NCI-H1105 (cell line): ENCODE measurements around the gene KLF1.

Experiments used
- DNase-seq: peaks from one replicate; lab custom pipeline; 2025; lab: John Stamatoyannopoulos, UW

Gene KLF1

DNA sequence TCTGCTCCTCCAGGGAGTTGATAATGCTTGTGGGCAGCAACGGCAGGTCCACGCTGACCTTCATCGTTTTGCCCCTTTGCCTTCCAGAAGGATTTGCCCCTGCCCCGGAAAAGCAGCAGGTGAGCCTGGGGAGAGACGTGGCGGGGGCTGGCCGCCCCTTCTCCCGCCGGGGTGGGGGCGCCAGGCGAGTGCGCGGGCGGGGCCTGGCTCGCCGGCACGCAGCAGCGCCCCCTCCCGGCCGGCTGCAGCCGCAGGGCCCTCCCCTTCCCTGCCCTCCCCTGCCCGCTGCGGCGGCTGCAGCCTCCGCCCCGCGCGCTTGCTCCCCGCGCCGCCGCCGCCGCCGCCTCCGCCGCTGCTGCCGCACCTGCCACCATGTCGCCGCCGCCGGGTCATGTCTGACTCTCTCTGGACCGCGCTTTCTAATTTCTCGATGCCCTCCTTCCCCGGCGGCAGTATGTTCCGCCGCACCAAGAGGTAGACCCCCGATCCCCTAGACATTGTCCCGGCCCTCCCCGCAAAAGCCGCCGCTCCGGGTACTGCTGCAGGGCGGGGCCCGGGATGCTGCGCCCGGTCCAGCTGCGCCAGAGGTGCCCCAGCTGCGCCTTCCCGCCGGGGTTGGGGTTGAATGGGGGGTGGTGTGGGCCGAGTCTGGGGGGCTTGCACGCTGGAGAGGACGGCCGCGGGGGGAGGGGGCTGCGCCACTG, 48.7 kb downstream of the KLF1 start, which contains the start of gene MAST1:
MAST1 (plus strand) TSS at position 334 of the 704 bp plus-strand sequence; CDS start at position 392, 58 bp downstream.
- DNase-seq = peak; percentile 65

DNA sequence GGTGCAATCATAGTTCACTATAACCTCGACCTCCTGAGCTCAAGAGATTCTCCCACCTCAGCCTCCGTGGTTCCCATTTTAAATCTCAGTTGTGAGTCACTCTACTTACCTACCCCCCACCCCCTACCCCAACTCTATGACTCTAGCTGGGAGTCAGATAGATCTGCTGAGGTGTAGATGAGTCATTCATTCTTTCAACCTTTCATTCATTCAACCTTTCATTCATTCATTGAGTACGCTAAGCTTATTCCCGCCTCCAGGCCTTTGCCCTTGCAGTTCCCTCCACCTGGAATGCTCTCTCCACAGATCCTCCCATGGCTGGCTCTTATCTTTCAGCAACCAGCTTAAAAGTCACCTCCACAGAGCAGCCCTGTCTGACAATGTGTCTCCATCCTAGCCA, 49.8 kb downstream of the KLF1 start:
- DNase-seq = no peak

DNA sequence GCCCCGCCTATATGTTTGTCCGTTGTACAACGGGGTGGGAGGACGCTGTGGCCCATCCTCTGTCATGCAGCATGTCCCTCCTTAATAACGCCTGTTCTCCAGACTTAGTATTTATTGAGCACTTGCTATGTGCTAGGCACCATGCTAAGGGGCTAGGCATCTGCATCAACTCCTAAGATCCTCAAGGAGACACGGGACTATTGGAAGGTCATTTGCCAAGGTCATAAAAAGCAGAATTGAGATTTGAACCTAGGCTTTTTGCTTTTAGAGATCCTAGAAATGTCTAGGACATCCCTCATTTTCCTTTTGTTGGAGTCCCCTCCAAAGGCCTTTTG, 50.5 kb downstream of the KLF1 start:
- no peak for DNase-seq

DNA sequence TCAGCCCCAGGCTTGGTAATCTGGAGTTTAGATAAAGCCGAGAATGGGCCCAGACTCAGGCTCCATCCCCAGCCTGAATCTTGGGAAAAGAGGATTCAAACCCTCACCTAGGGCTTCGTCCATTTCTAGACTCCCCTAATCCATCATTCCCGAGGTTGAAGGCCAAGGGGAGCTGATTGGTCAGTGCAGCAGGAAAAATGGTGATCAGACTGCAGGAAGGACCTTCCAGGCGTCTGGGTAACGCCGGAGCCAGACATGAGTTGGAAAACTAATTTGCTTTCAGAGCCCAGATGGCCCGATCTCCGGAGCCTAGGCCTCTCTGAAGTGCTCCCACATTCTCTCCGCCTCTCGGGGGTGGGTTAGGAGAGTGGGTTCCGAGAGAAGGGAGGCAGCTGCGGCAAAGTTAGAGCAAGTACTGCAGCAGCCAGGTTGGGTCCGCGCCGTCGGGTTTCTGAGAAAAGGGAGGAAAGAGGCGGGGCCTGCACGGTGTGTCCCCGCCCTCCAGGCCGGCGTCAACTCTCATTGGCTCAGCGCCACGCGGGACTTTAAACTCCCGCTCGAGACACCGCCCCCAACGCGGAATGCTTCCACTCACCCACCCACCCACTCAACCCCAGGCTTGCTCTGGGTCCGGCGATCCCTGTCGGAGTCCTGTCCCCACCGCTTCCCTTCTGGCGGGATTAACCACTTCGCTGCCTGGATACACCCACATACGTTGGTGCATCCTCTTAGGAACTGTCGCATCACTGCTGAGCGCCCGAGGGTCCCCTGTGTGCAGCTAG, 51.8 kb downstream of the KLF1 start:
- DNase-seq = no peak

DNA sequence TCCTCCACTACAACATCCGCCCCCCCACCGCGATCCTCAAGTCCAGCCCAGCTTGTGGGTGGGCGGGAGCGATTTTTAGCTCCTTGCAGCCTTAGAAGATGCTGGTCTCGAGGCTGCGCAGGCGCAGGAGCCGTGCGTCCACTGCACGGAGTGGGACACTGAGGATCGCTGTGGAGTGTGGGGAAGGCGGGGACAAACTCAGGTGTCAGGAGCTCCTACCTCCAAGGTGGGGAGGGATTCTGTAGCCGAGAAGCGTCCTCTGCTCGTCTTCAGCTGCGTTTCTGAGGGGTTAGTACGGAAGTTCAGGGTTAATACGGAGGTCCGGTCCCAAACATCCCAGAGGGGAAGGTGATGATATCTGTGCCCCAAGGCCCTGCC, 52.4 kb downstream of the KLF1 start, which contains the start of gene RTBDN:
RTBDN (minus strand) TSS at position 14 of the 378 bp plus-strand sequence. CDS start 4,600 bp downstream, outside the sequence.
- no peak for DNase-seq
